ENCODE measurements around the gene TSPAN6.

TSPAN6 gene

GRCh38 chrX:100584611-100585010, 52.0 kb downstream of the TSPAN6 start, which contains the start of gene TNMD:
TSS of gene TNMD (plus strand) at chrX:100584936. CDS start at chrX:100585019, 83 bp downstream.
- DNase-seq (ENCODE audit: low spot score): no peak
